ENCODE results near the gene GRIA1. TPM values are rescaled to one million over a fixed set of nuclear protein-coding genes. Genes with fewer than 3 reads are reported as not detected.

Gene GRIA1
- total RNA-seq, 4 donors from 2014 or later, result 0.27 to 1.9 (median 0.99) TPM

DNA sequence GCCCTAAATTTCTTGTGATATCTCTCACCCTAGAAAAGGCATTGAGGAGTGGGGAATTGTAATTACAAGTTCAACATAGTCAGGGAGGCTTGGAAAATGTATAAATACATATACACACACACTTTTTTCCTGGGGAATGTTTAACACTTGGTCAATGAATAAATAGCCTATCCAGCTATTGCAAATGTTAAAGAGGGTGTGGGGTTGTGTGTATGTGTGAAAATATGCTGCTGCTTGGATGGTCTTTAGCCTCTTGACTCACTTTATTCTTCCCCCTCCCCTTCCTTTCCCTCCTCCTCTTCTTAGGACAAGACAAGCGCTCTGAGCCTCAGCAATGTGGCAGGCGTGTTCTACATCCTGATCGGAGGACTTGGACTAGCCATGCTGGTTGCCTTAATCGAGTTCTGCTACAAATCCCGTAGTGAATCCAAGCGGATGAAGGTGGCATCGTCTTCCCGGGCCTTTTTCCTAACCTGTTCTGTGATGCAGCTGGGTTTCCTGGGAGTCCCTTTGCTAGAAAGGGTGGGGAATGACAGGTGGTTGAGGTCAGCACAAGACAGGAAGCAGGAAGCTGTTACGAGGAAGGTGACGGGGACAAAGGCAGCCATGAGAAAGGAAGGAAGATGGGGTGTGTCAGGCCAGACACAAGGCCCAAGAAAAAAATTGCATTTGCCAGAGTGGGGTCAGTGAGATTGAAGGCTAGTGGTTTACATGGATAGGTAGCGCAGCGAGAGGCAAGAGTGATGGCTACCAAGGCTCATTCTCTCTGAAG, 311.8 kb downstream of the GRIA1 start:
- ATAC-seq, result no peak
- WGBS, 2 donors (ENCODE audit: low coverage in 1 of 2), result 69 to 79% methylated on average over 9 to 12 of the region's 12 CpGs
- H3K27me3 ChIP-seq, result no peaks in the 10 kb centered on the region
- no peaks in the 10 kb centered on the region for H3K36me3 ChIP-seq
- TF ChIP-seq, protein P1, sequence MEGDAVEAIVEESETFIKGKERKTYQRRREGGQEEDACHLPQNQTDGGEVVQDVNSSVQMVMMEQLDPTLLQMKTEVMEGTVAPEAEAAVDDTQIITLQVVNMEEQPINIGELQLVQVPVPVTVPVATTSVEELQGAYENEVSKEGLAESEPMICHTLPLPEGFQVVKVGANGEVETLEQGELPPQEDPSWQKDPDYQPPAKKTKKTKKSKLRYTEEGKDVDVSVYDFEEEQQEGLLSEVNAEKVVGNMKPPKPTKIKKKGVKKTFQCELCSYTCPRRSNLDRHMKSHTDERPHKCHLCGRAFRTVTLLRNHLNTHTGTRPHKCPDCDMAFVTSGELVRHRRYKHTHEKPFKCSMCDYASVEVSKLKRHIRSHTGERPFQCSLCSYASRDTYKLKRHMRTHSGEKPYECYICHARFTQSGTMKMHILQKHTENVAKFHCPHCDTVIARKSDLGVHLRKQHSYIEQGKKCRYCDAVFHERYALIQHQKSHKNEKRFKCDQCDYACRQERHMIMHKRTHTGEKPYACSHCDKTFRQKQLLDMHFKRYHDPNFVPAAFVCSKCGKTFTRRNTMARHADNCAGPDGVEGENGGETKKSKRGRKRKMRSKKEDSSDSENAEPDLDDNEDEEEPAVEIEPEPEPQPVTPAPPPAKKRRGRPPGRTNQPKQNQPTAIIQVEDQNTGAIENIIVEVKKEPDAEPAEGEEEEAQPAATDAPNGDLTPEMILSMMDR (IDR thresholded peaks at IDR 0.05), result no peak
- TF ChIP-seq EP300 (IDR thresholded peaks at IDR 0.05), result no peak
- TF ChIP-seq POLR2A (IDR thresholded peaks at IDR 0.05), result no peak
- TF ChIP-seq POLR2AphosphoS5 (IDR thresholded peaks at IDR 0.05), result no peak
- H3K4me3 ChIP-seq, result no peak overlapping the region
- no peak overlapping the region for H3K27ac ChIP-seq
- no peaks in the 10 kb centered on the region for H3K9me3 ChIP-seq
- H3K4me1 ChIP-seq, result no peaks in the 10 kb centered on the region

DNA sequence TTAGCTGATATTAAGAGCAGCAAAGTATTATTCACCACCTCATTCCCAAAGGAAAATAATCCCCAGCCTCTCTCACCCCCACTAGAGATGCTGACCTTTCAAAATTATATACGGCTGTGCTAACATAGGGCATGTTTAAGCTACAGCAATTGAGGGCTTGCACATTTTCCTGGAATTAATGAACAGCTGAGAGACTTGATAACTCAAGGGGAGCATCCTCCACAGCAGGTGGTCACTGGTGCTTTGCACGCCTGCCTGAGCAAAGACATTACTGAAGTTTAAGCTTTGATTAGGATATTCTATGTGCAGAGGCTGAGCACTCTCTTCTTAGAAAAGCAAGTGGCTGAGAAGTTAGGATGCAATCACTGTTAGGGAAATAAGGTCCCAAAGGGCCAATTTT, 317.3 kb downstream of the GRIA1 start:
- 55 to 65% methylated on average over 2 of the region's 2 CpGs for WGBS, 2 donors (ENCODE audit: low coverage in 1 of 2)
- no peaks in the 10 kb centered on the region for H3K4me1 ChIP-seq
- no peaks in the 10 kb centered on the region for H3K36me3 ChIP-seq
- no peak for ATAC-seq
- no peaks in the 10 kb centered on the region for H3K9me3 ChIP-seq
- H3K27ac ChIP-seq, result no peak overlapping the region
- TF ChIP-seq EP300 (IDR thresholded peaks at IDR 0.05) (no peak), POLR2A (IDR thresholded peaks at IDR 0.05) (no peak), POLR2AphosphoS5 (IDR thresholded peaks at IDR 0.05) (no peak)
- TF ChIP-seq, protein P1 (IDR thresholded peaks at IDR 0.05), result no peak
- H3K27me3 ChIP-seq, result no peaks in the 10 kb centered on the region
- H3K4me3 ChIP-seq, result no peak overlapping the region

DNA sequence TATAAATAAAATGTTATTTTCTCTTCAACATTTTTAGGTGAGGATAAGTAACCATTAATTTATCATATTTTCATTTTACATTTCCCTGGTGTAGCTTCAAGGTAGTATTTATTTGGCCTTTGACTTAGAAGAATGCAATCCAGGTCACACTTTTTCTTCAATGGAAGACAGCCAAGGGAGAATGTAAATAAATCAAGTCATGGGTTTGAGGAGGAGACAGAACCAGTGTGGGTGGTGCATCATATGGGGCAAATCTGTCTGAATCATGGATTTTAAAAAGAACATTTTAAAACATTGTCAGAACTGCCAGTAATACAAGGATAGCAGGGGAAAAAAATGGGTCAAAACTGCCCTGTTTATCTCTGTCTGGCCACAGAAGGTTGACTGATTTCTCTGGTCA, 318.7 kb downstream of the GRIA1 start:
- TF ChIP-seq POLR2A (IDR thresholded peaks at IDR 0.05) (no peak), EP300 (IDR thresholded peaks at IDR 0.05) (no peak), POLR2AphosphoS5 (IDR thresholded peaks at IDR 0.05) (no peak)
- TF ChIP-seq, protein P1 (IDR thresholded peaks at IDR 0.05), result no peak
- Histone ChIP-seq H3K4me3 (no peak overlapping the region), H3K27ac (no peak overlapping the region), H3K27me3 (no peaks in the 10 kb centered on the region), H3K36me3 (no peaks in the 10 kb centered on the region), H3K4me1 (no peaks in the 10 kb centered on the region), H3K9me3 (no peaks in the 10 kb centered on the region)
- no peak for ATAC-seq

DNA sequence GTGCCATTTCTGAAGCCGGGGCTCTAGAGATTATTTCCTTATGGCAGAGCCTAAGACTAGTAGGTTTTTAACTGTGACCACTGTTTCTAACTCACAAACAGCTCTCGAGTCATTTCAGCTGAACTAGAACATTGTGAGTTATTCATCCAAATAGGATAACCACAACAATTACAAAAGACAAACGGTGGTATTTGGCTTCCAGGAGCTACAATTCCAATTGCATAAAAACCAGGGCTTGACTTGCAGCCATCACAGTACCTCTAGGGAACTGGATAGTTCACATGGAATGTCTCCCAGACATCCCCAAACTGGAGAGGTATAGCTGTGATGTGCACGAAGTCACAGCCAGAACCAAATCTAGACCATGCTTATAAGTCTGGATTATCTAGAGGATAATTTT, 323.4 kb downstream of the GRIA1 start:
- no peaks in the 10 kb centered on the region for H3K27me3 ChIP-seq
- no peaks in the 10 kb centered on the region for H3K36me3 ChIP-seq
- H3K4me3 ChIP-seq, result no peak overlapping the region
- H3K9me3 ChIP-seq, result no peaks in the 10 kb centered on the region
- no peak for TF ChIP-seq POLR2A (IDR thresholded peaks at IDR 0.05)
- no peaks in the 10 kb centered on the region for H3K4me1 ChIP-seq
- no peak for ATAC-seq
- H3K27ac ChIP-seq, result no peak overlapping the region
- WGBS, 2 donors (ENCODE audit: low coverage in 1 of 2), result 64 to 71% methylated on average over 4 of the region's 4 CpGs

DNA sequence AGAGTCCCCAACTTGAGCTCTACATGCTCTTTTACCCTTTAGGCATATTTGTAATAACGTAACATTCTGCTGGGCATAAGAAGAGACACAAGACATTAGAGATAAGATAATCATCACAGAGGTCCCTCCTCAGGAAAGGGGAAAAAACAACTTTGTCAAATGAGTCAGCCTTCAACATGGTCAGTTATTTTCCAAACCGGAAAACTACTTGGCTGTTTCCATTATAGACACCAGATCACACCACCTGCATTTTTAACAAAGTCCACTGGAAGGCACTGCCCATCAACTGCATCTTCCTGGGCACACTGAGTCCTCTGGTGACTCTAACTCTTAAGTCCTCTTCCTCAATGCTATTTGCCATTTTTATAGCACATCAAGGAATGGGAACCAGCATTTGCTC, 326.4 kb downstream of the GRIA1 start:
- WGBS, 2 donors (ENCODE audit: low coverage in 1 of 2), result 67 to 96% methylated on average over 2 of the region's 2 CpGs
- no peak for TF ChIP-seq POLR2A (IDR thresholded peaks at IDR 0.05)
- TF ChIP-seq, protein P1 (IDR thresholded peaks at IDR 0.05), result no peak
- TF ChIP-seq POLR2AphosphoS5 (IDR thresholded peaks at IDR 0.05), result no peak
- TF ChIP-seq EP300 (IDR thresholded peaks at IDR 0.05), result no peak
- H3K27ac ChIP-seq, result no peak overlapping the region
- no peaks in the 10 kb centered on the region for H3K27me3 ChIP-seq
- ATAC-seq, result no peak
- no peak overlapping the region for H3K4me3 ChIP-seq
- H3K36me3 ChIP-seq, result no peaks in the 10 kb centered on the region
- H3K4me1 ChIP-seq, result no peaks in the 10 kb centered on the region
- H3K9me3 ChIP-seq, result no peaks in the 10 kb centered on the region

Measured in gastroesophageal sphincter (tissue), 4 donors.